Fibroblast of lung (primary cell): Measurements from ENCODE around the gene HCFC2. TPM values are rescaled to one million over a fixed set of nuclear protein-coding genes. Genes with fewer than 3 reads are reported as not detected.
"Not testable (repeated sequence)": the region's sequence is repeated elsewhere in the genome, so short reads cannot be mapped to it uniquely, and the experiment has no call there.

Source experiments
- DNase-seq, 2 donors: peaks; one replicate each; pipeline versions ENCODE4 v3.0.0 to v3.0.0-alpha.2; 2010; ENCODE audit warnings: low read depth in 2 of 2
- H2AFZ ChIP-seq: 2 replicates; pipeline ENCODE4 v1.5.1; 2012; ENCODE audit warnings: low read length, control low read depth, inconsistent platforms
- H3K27ac ChIP-seq: 2 replicates; pipeline ENCODE4 v1.5.1; 2011; ENCODE audit warnings: low read length, control low read depth; ENCODE audit not compliant: insufficient read depth
- H3K27me3 ChIP-seq: 2 replicates; pipeline ENCODE4 v1.5.1; 2011; ENCODE audit warnings: mild to moderate bottlenecking, low read length; ENCODE audit not compliant: control insufficient read depth, insufficient read depth
- H3K36me3 ChIP-seq: 2 replicates; pipeline ENCODE4 v1.5.1; 2011; ENCODE audit warnings: low read length; ENCODE audit not compliant: control insufficient read depth, insufficient read depth
- H3K4me1 ChIP-seq: 2 replicates; pipeline ENCODE4 v1.5.1; 2011; ENCODE audit warnings: low read length; ENCODE audit not compliant: control insufficient read depth, insufficient read depth; ENCODE audit errors: extremely low read depth
- H3K4me2 ChIP-seq: 2 replicates; pipeline ENCODE4 v1.5.1; 2011; ENCODE audit warnings: low read length, control low read depth; ENCODE audit not compliant: insufficient read depth; ENCODE audit errors: extremely low read depth
- H3K4me3 ChIP-seq, 4 experiments: fragments of 200-600 bp in 1 of 4; sonication (generic) in 1 of 4; replicated peaks in 1 of 4; 2 replicates each; pipeline ENCODE4 v1.5.1; 2011 to 2016; ENCODE audit warnings: low read length in 4 of 4, low read depth in 3 of 4, mild to moderate bottlenecking in 3 of 4, control low read depth in 2 of 4, inconsistent platforms in 1 of 4, mixed read lengths in 1 of 4; ENCODE audit not compliant: insufficient read depth in 1 of 4; ENCODE audit errors: control extremely low read depth in 1 of 4
- H3K79me2 ChIP-seq: 2 replicates; pipeline ENCODE4 v1.5.1; 2012; ENCODE audit warnings: mild to moderate bottlenecking, low read length, inconsistent platforms; ENCODE audit not compliant: control insufficient read depth, insufficient read depth
- H3K9ac ChIP-seq: 2 replicates; pipeline ENCODE4 v1.5.1; 2011; ENCODE audit warnings: mild to moderate bottlenecking, low read length, control low read depth; ENCODE audit not compliant: insufficient read depth
- H3K9me3 ChIP-seq: 2 replicates; pipeline ENCODE4 v1.5.1; 2012; ENCODE audit warnings: low read depth, low read length; ENCODE audit not compliant: control insufficient read depth, insufficient read depth
- H4K20me1 ChIP-seq: 2 replicates; pipeline ENCODE4 v1.5.1; 2011; ENCODE audit warnings: low read length; ENCODE audit not compliant: control insufficient read depth, insufficient read depth; ENCODE audit errors: extremely low read depth
- CTCF ChIP-seq, 2 donors: IDR thresholded peaks in 1 of 2; conservative IDR thresholded peaks in 1 of 2; 1 replicate in 1 of 2; 2 replicates in 1 of 2; pipeline ENCODE4 v1.5.1; 2011 to 2012; ENCODE audit warnings: low read length in 2 of 2, control low read depth in 1 of 2, inconsistent platforms in 1 of 2, low read depth in 1 of 2, mild to moderate bottlenecking in 1 of 2
- EZH2 ChIP-seq: IDR thresholded peaks from 2 replicates; pipeline ENCODE4 v1.5.1; 2012; ENCODE audit warnings: low read length, control low read depth, mild to moderate bottlenecking; ENCODE audit errors: missing control alignments
- polyA plus RNA-seq, 2 donors: library from polyadenylated mRNA; depleted of rRNA in 1 of 2; stranded (reverse) in 1 of 2; unstranded in 1 of 2; fragments of >200 nt; gene quantifications; 2 replicates each; pipeline ENCODE4 v1.2.1, GENCODE V29; 2011 to 2012; ENCODE audit warnings: missing spikeins in 1 of 2
- total RNA-seq: library from RNA; depleted of rRNA; stranded (reverse); fragments of >200 nt; gene quantifications from 2 replicates; pipeline ENCODE4 v1.2.1, GENCODE V29; 2014

The HCFC2 gene
- total and polyA plus RNA-seq, 2 donors (not counting 1 experiment from before 2014, with no cell fraction given): 27.0 to 36.2 TPM

GRCh38 chr12:104109446-104110271, 45.3 kb downstream of the HCFC2 start:
- H3K27ac ChIP-seq: no peak overlapping the region
- H3K36me3 ChIP-seq: peaks cover 2% of the 10 kb centered on the region
- no peaks in the 10 kb centered on the region for H3K4me1 ChIP-seq
- no peaks in the 10 kb centered on the region for H3K27me3 ChIP-seq
- H3K9ac ChIP-seq: no peak overlapping the region
- no peak overlapping the region for H3K4me2 ChIP-seq
- H3K9me3 ChIP-seq: no peaks in the 10 kb centered on the region
- DNase-seq: no peak
- H3K4me3 ChIP-seq: no peak overlapping the region
- H2AFZ ChIP-seq: no peak overlapping the region
- TF ChIP-seq CTCF (conservative IDR thresholded peaks at IDR 0.05 in 1 of 2, IDR thresholded peaks at IDR 0.05 in 1 of 2; ENCODE audit: low read depth in 1 of 2, low read length in 2 of 2): no peak
- TF ChIP-seq EZH2: no peak
- H4K20me1 ChIP-seq: no peaks in the 10 kb centered on the region
- no peaks in the 10 kb centered on the region for H3K79me2 ChIP-seq

DNA sequence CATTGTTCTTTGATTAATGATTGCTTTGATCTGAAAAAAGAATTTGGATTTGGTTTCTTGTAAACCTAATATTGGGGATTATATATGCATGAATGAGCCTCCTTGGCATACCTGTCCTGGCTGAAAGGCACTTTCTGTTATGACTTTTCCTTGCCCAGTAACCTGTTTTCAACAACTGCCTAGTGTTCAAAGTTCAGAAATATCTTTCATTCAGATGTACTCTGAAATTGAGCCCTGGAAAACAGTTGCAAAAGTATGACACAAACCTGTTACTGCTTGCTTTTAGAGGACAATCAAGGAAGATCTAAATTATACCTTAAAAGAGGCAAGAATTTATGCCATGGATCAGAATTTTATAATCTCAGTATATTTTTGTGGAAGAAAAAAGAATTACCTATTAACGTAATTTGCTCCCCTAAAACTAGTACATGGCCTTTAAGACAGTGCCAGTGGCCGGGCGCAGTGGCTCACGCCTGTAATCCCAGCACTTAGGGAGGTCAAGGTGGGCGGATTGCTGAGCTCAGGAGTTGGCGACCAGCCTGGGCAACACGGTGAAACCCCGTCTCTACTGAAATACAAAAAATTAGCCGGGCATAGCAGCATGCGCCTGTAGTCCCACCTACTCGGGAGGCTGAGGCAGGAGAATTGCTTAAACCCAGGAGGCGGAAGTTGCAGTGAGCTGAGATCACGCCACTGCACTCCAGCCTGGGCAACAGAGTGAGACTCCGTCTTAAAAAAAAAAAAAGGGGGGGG, 50.7 kb downstream of the HCFC2 start:
- H3K9me3 ChIP-seq, DNase-seq, H3K27me3 ChIP-seq, H2AFZ ChIP-seq, H4K20me1 ChIP-seq, H3K79me2 ChIP-seq, H3K27ac ChIP-seq, H3K4me2 ChIP-seq, H3K4me3 ChIP-seq, H3K36me3 ChIP-seq, H3K4me1 ChIP-seq, H3K9ac ChIP-seq: not testable (repeated sequence)

- H4K20me1 ChIP-seq: no peaks in the 10 kb centered on the region
- no peaks in the 10 kb centered on the region for H3K27me3 ChIP-seq
- H3K79me2 ChIP-seq: no peaks in the 10 kb centered on the region
- H3K9me3 ChIP-seq: no peaks in the 10 kb centered on the region
- H3K4me2 ChIP-seq: no peak overlapping the region
- DNase-seq: no peak
- TF ChIP-seq CTCF (conservative IDR thresholded peaks at IDR 0.05 in 1 of 2, IDR thresholded peaks at IDR 0.05 in 1 of 2; ENCODE audit: low read depth in 1 of 2, low read length in 2 of 2) (no peak), EZH2 (no peak)
- H2AFZ ChIP-seq: no peak overlapping the region
- no peak overlapping the region for H3K4me3 ChIP-seq
- H3K27ac ChIP-seq: no peak overlapping the region
- H3K36me3 ChIP-seq: no peaks in the 10 kb centered on the region
- H3K9ac ChIP-seq: no peak overlapping the region
- H3K4me1 ChIP-seq: peaks cover 1% of the 10 kb centered on the region
Observed at GRCh38 chr12:104115587-104115975, 51.2 kb downstream of the HCFC2 start.
